IMR-90 (cell line): ENCODE results near the gene SLC27A6. TPM values are rescaled to one million over a fixed set of nuclear protein-coding genes. Genes with fewer than 3 reads are reported as not detected.

ENCODE experiments used
- ATAC-seq: fragments of 200-7000 bp; cut with Tn5 transposase; 2 replicates; pipeline ENCODE4 v1.9.1; 2020; ENCODE audit warnings: low read depth, mild to moderate bottlenecking, moderate library complexity
- BruUV-seq: library from RNA; stranded (reverse); fragments of 400-500 nt; replicated peaks from 2 replicates; lab custom pipeline; 2021; lab: Mats Ljungman, UMichigan
- CTCF ChIA-PET: fragments of 300-600 bp; formaldehyde crosslinking; extraction: SDS; loops from one replicate; lab custom pipeline; 2021; ENCODE audit warnings: antibody characterized with exemption; lab: Yijun Ruan, JAX
- POLR2A ChIA-PET: fragments of 300-600 bp; sonication (Branson Sonifier 250); formaldehyde crosslinking; loops from one replicate; lab custom pipeline; 2022; ENCODE audit warnings: antibody characterized with exemption; ENCODE audit not compliant: unreplicated experiment; lab: Charles Lee
- DNase-seq: peaks from one replicate; pipeline ENCODE4 v3.0.0; 2013
- H2AFZ ChIP-seq: replicated peaks from 2 replicates; pipeline ENCODE3; 2013; ENCODE audit warnings: low read length, mild to moderate bottlenecking; ENCODE audit not compliant: poor library complexity
- H2AK5ac ChIP-seq: 2 replicates; pipeline ENCODE4 v1.6.1; 2013; ENCODE audit warnings: low read depth, low read length, inconsistent platforms
- H2AK9ac ChIP-seq: replicated peaks from 2 replicates; pipeline ENCODE3; 2013; ENCODE audit warnings: mild to moderate bottlenecking, low read depth, low read length, moderate library complexity; ENCODE audit not compliant: poor library complexity
- H2BK120ac ChIP-seq: 2 replicates; pipeline ENCODE4 v1.6.1; 2013; ENCODE audit warnings: low read depth, low read length, inconsistent platforms
- H2BK15ac ChIP-seq: 3 replicates; pipeline ENCODE4 v1.6.1; 2013; ENCODE audit warnings: low read depth, low read length, inconsistent platforms
- H2BK20ac ChIP-seq: 2 replicates; pipeline ENCODE4 v1.6.1; 2013; ENCODE audit warnings: low read depth, mild to moderate bottlenecking, inconsistent platforms, low read length, moderate library complexity
- H2BK5ac ChIP-seq: 2 replicates; pipeline ENCODE4 v1.6.1; 2013; ENCODE audit warnings: mild to moderate bottlenecking, low read depth, low read length, inconsistent platforms; ENCODE audit not compliant: poor library complexity, severe bottlenecking
- H3K14ac ChIP-seq: replicated peaks from 2 replicates; pipeline ENCODE4 v1.6.1; 2013; ENCODE audit warnings: low read depth, low read length, inconsistent platforms
- H3K18ac ChIP-seq: 2 replicates; pipeline ENCODE4 v1.6.1; 2013; ENCODE audit warnings: low read depth, low read length, control low read depth
- H3K23ac ChIP-seq: 2 replicates; pipeline ENCODE4 v1.6.1; 2013; ENCODE audit warnings: low read depth, low read length, inconsistent platforms
- H3K27ac ChIP-seq: 2 replicates; pipeline ENCODE4 v1.5.1; 2013; ENCODE audit warnings: mild to moderate bottlenecking, control low read depth, low read length; ENCODE audit not compliant: insufficient read depth
- H3K27me3 ChIP-seq: 2 replicates; pipeline ENCODE4 v1.6.1; 2013; ENCODE audit warnings: low read length; ENCODE audit not compliant: control insufficient read depth, insufficient read depth
- H3K36me3 ChIP-seq: 2 replicates; pipeline ENCODE4 v1.6.1; 2013; ENCODE audit warnings: low read length, mixed read lengths; ENCODE audit not compliant: control insufficient read depth, insufficient read depth
- H3K4ac ChIP-seq: 2 replicates; pipeline ENCODE4 v1.6.1; 2013; ENCODE audit warnings: low read depth, low read length, inconsistent platforms
- H3K4me1 ChIP-seq: 2 replicates; pipeline ENCODE4 v1.6.1; 2013; ENCODE audit warnings: low read length, mixed read lengths; ENCODE audit not compliant: control insufficient read depth, insufficient read depth
- H3K4me2 ChIP-seq: 2 replicates; pipeline ENCODE4 v1.6.1; 2013; ENCODE audit warnings: low read depth, mild to moderate bottlenecking, control low read depth, low read length, moderate library complexity
- H3K4me3 ChIP-seq: 2 replicates; pipeline ENCODE4 v1.5.1; 2013; ENCODE audit warnings: low read depth, mild to moderate bottlenecking, control low read depth, low read length, moderate library complexity; ENCODE audit not compliant: insufficient read depth
- H3K56ac ChIP-seq: 2 replicates; pipeline ENCODE4 v1.6.1; 2013; ENCODE audit warnings: low read length, inconsistent platforms; ENCODE audit not compliant: insufficient read depth; ENCODE audit errors: extremely low read depth
- H3K79me1 ChIP-seq, 2 experiments: 2 replicates each; pipeline ENCODE4 v1.6.1; 2013; ENCODE audit warnings: low read length in 2 of 2, inconsistent platforms in 1 of 2, low read depth in 1 of 2
- H3K9ac ChIP-seq: 2 replicates; pipeline ENCODE4 v1.6.1; 2013; ENCODE audit warnings: low read depth, low read length, control low read depth
- H3K9me1 ChIP-seq: 2 replicates; pipeline ENCODE4 v1.6.1; 2013; ENCODE audit warnings: low read length, inconsistent platforms; ENCODE audit not compliant: insufficient read depth
- H3K9me3 ChIP-seq: 2 replicates; pipeline ENCODE4 v1.6.1; 2013; ENCODE audit warnings: low read length; ENCODE audit not compliant: control insufficient read depth, insufficient read depth
- H4K20me1 ChIP-seq: 2 replicates; pipeline ENCODE4 v1.6.1; 2013; ENCODE audit warnings: low read length, inconsistent platforms; ENCODE audit not compliant: insufficient read depth
- H4K5ac ChIP-seq: 2 replicates; pipeline ENCODE4 v1.6.1; 2013; ENCODE audit warnings: mild to moderate bottlenecking, low read depth, low read length, control low read depth
- H4K8ac ChIP-seq, 2 experiments: 2 replicates each; pipeline ENCODE4 v1.6.1; 2013; ENCODE audit warnings: low read depth in 2 of 2, low read length in 2 of 2, control low read depth in 1 of 2, inconsistent platforms in 1 of 2
- H4K91ac ChIP-seq: 2 replicates; pipeline ENCODE4 v1.6.1; 2013; ENCODE audit warnings: low read depth, low read length, inconsistent platforms; ENCODE audit not compliant: insufficient read depth
- BHLHE40 ChIP-seq: fragments of 150-350 bp; IDR thresholded peaks from 2 replicates; pipeline ENCODE4 v1.6.1; 2016; ENCODE audit warnings: mild to moderate bottlenecking, low read depth, low read length
- CEBPB ChIP-seq: IDR thresholded peaks from 2 replicates; pipeline ENCODE4 v1.6.1; 2012; ENCODE audit warnings: low read depth, low read length, improper control_type of control experiment
- CHD1 ChIP-seq: IDR thresholded peaks from 2 replicates; pipeline ENCODE4 v1.6.1; 2012; ENCODE audit warnings: low read depth, low read length, improper control_type of control experiment
- MAZ ChIP-seq: IDR thresholded peaks from 2 replicates; pipeline ENCODE4 v1.6.1; 2012; ENCODE audit warnings: low read depth, mild to moderate bottlenecking, low read length, improper control_type of control experiment, moderate library complexity, borderline replicate concordance
- MXI1 ChIP-seq: IDR thresholded peaks from 2 replicates; pipeline ENCODE4 v1.6.1; 2012; ENCODE audit warnings: low read depth, mild to moderate bottlenecking, low read length, moderate library complexity, borderline replicate concordance
- NFE2L2 ChIP-seq: fragments of 150-350 bp; IDR thresholded peaks from 2 replicates; pipeline ENCODE4 v1.6.1; 2016; ENCODE audit warnings: low read depth, mild to moderate bottlenecking, low read length
- POLR2A ChIP-seq: IDR thresholded peaks from 2 replicates; pipeline ENCODE4 v1.6.1; 2012; ENCODE audit warnings: mild to moderate bottlenecking, low read depth, low read length
- RAD21 ChIP-seq: IDR thresholded peaks from 2 replicates; pipeline ENCODE4 v1.6.1; 2012; ENCODE audit warnings: low read length, improper control_type of control experiment
- RCOR1 ChIP-seq: IDR thresholded peaks from 2 replicates; pipeline ENCODE4 v1.6.1; 2012; ENCODE audit warnings: mild to moderate bottlenecking, low read length, improper control_type of control experiment; ENCODE audit not compliant: insufficient replicate concordance
- SMC3 ChIP-seq: fragments of 150-350 bp; IDR thresholded peaks from 2 replicates; pipeline ENCODE4 v1.6.1; 2016; ENCODE audit warnings: low read depth, mild to moderate bottlenecking, antibody characterized with exemption, low read length, moderate library complexity
- WGBS, 2 experiments: methylation state at CpG; one replicate each; pipeline versions ENCODE4 v1.1.5 to v1.1.7; 2013; ENCODE audit warnings: missing lambda C conversion rate in 2 of 2; ENCODE audit not compliant: insufficient read length in 1 of 2; ENCODE audit errors: extremely low coverage in 2 of 2; 5-methylcytosine and 5-hydroxymethylcytosine counted together
- dilution Hi-C: fragments of 300-500 bp; cut with HindIII; formaldehyde crosslinking; loops from one replicate; pipeline ENCODE4 v1.14.3; 2018; ENCODE audit warnings: low sequenced_read_pairs; ENCODE audit not compliant: unreplicated experiment
- in situ Hi-C: fragments of 300-500 bp; cut with MboI; formaldehyde crosslinking; loops from 3 replicates; pipeline ENCODE4 v1.14.3; 2019; ENCODE audit warnings: low sequenced_read_pairs, inconsistent platforms, mixed read lengths
- intact Hi-C: fragments of 100-400 bp; cut with micrococcal nuclease; formaldehyde crosslinking; loops from 2 replicates; pipeline ENCODE4 v1.10.0; 2022
- polyA plus RNA-seq, 3 experiments: library from polyadenylated mRNA; depleted of rRNA; stranded (reverse); fragments of >200 nt; gene quantifications; 2 replicates each; pipeline ENCODE4 v1.2.3, GENCODE V29; 2012; ENCODE audit warnings: low replicate concordance in 1 of 3
- total RNA-seq: library from RNA; depleted of rRNA; stranded (reverse); fragments of >200 nt; gene quantifications from 2 replicates; pipeline ENCODE4 v1.2.3, GENCODE V29; 2012

Gene SLC27A6
- total and polyA plus RNA-seq, 2 of the 4 experiments (the other 2 are of a cell fraction): under 0.01 to 0.02 TPM

GRCh38 chr5:129078247-129078646 lies 113.0 kb downstream of the SLC27A6 start:
- Histone ChIP-seq H2BK20ac (no peak overlapping the region), H4K5ac (no peak overlapping the region), H3K36me3 (no peaks in the 10 kb centered on the region), H3K4me2 (no peak overlapping the region), H3K23ac (no peak overlapping the region), H3K4me3 (no peak overlapping the region), H3K14ac (no peak overlapping the region), H3K4me1 (no peaks in the 10 kb centered on the region), H2BK5ac (no peak overlapping the region), H3K27ac (no peak overlapping the region), H3K4ac (no peak overlapping the region), H3K56ac (no peak overlapping the region), H4K91ac (no peak overlapping the region), H3K27me3 (no peaks in the 10 kb centered on the region), H2AK9ac (no peak overlapping the region), H3K9me3 (no peaks in the 10 kb centered on the region), H4K8ac (no peak overlapping the region), H3K79me1 (no peaks in the 10 kb centered on the region), H3K9me1 (no peaks in the 10 kb centered on the region), H3K9ac (no peak overlapping the region), H3K18ac (no peak overlapping the region), H2AK5ac (no peak overlapping the region), H4K20me1 (no peaks in the 10 kb centered on the region), H2AFZ (no peak overlapping the region), H2BK120ac (no peak overlapping the region), H2BK15ac (no peak overlapping the region)
- in situ Hi-C loops (no loop called here), intact Hi-C loops (no loop called here), dilution Hi-C loops (no loop called here)
- ATAC-seq: no peak
- POLR2A ChIA-PET: no interaction called here
- no TSS peak for BruUV-seq
- DNase-seq: no peak
- no CpG with 5 or more reads among the region's 1 CpG for WGBS, 2 experiments
- CTCF ChIA-PET: interaction anchor here (1.6 kb wide), 1 partner anchor 17 kb away, joined by 3 read pairs; the partner anchor contains the start of gene ISOC1
- no peak for TF ChIP-seq MAZ
- no peak for TF ChIP-seq MXI1
- TF ChIP-seq RCOR1: no peak
- no peak for TF ChIP-seq NFE2L2
- no peak for TF ChIP-seq RAD21
- TF ChIP-seq BHLHE40: no peak
- no peak for TF ChIP-seq POLR2A
- TF ChIP-seq CHD1: no peak
- no peak for TF ChIP-seq SMC3
- no peak for TF ChIP-seq CEBPB
